B cell (primary cell): ENCODE measurements around the gene VWA8.

Experiments
- EZH2 ChIP-seq: IDR thresholded peaks from 2 replicates; pipeline ENCODE4 v1.6.1; 2012; ENCODE audit warnings: borderline replicate concordance, low read depth, mild to moderate bottlenecking, moderate library complexity, low read length; ENCODE audit not compliant: insufficient read depth, poor library complexity, severe bottlenecking
- TF ChIP-seq, protein P1 (sequence below): fragments of 200-600 bp; IDR thresholded peaks from one replicate; pipeline ENCODE4 v1.8.0; 2022; ENCODE audit warnings: antibody characterized with exemption, mild to moderate bottlenecking

DNA sequence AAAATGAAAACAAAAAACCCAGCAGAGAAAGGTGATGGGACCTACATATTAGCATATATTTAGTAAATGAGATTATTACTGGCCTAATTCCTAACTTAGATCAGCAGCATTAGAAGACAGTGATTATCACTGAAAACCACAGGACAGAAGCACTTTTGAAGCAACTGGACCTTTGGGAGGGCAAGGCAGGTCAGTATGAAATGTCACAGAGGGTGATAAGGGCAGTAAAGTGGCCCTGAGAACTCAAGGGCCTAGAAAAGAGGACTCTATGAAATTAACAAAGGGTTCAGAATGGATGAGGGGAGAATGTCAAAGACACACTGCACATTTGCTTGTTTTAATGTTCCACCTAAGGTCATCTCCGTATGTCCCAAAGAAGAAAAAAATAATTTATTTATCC lies 148.7 kb downstream of the VWA8 start:
- TF ChIP-seq, protein P1, sequence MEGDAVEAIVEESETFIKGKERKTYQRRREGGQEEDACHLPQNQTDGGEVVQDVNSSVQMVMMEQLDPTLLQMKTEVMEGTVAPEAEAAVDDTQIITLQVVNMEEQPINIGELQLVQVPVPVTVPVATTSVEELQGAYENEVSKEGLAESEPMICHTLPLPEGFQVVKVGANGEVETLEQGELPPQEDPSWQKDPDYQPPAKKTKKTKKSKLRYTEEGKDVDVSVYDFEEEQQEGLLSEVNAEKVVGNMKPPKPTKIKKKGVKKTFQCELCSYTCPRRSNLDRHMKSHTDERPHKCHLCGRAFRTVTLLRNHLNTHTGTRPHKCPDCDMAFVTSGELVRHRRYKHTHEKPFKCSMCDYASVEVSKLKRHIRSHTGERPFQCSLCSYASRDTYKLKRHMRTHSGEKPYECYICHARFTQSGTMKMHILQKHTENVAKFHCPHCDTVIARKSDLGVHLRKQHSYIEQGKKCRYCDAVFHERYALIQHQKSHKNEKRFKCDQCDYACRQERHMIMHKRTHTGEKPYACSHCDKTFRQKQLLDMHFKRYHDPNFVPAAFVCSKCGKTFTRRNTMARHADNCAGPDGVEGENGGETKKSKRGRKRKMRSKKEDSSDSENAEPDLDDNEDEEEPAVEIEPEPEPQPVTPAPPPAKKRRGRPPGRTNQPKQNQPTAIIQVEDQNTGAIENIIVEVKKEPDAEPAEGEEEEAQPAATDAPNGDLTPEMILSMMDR = no peak
- no peak for TF ChIP-seq EZH2
